ENCODE data around the gene DENND2A.

- TF ChIP-seq CTCF (IDR thresholded peaks at IDR 0.05; ENCODE audit: low read depth, low read length, poor library complexity, severe bottlenecking) = no peak
- no peak for TF ChIP-seq EZH2phosphoT487 (IDR thresholded peaks at IDR 0.05; ENCODE audit: borderline replicate concordance, low read length)
Measured at GRCh38 chr7:140594131-140594691, 46.4 kb downstream of the DENND2A start.

Data from DOHH2 (cell line).